HCT116 (cell line): ENCODE measurements around the gene CPEB2. TPM values are rescaled to one million over a fixed set of nuclear protein-coding genes. Genes with fewer than 3 reads are reported as not detected.

ENCODE experiments used
- ATAC-seq: fragments of 200-7000 bp; cut with Tn5 transposase; 2 replicates; pipeline ENCODE4 v1.9.1; 2020; ENCODE audit warnings: mild to moderate bottlenecking, moderate library complexity
- BruUV-seq: library from RNA; stranded (reverse); fragments of 400-500 nt; replicated peaks from 2 replicates; lab custom pipeline; 2021; lab: Mats Ljungman, UMichigan
- CTCF ChIA-PET: fragments of 300-600 bp; sonication (Branson Sonifier 250); formaldehyde crosslinking; loops from one replicate; lab custom pipeline; 2021; ENCODE audit warnings: antibody characterized with exemption; lab: Charles Lee
- POLR2A ChIA-PET: fragments of 300-600, 350-600 bp; sonication (Branson Sonifier 250); formaldehyde crosslinking; loops from one replicate; lab custom pipeline; 2021; ENCODE audit warnings: antibody characterized with exemption; lab: Charles Lee
- RAD21 ChIA-PET, 2 experiments: fragments of 300-600 bp; sonication (Branson Sonifier 250); formaldehyde crosslinking; loops; one replicate each; lab custom pipeline; 2023; ENCODE audit warnings: low total read pairs in 2 of 2; ENCODE audit not compliant: uncharacterized antibody in 2 of 2, unreplicated experiment in 2 of 2, low non-redundant PET in 1 of 2; lab: Charles Lee
- DNase-seq: peaks from one replicate; pipeline ENCODE4 v3.0.0-alpha.2; 2010; ENCODE audit warnings: low read depth, low spot score
- H2AFZ ChIP-seq: fragments of 200-600 bp; shearing (Covaris generic), sonication (generic); 2 replicates; pipeline ENCODE4 v1.6.1; 2017; ENCODE audit warnings: low read depth, mixed run types, mixed read lengths, antibody characterized with exemption, low read length; ENCODE audit not compliant: poor library complexity, severe bottlenecking
- H3K27ac ChIP-seq: 2 replicates; pipeline ENCODE4 v1.5.1; 2012; ENCODE audit warnings: low read depth, low read length
- H3K27me3 ChIP-seq: fragments of 200-600 bp; sonication (generic); 2 replicates; pipeline ENCODE4 v1.6.1; 2016; ENCODE audit warnings: mixed run types, low read length, mixed read lengths; ENCODE audit not compliant: insufficient read depth
- H3K36me3 ChIP-seq, 2 experiments: fragments of 200-500 bp in 1 of 2; fragments of 200-600 bp in 1 of 2; sonication (Bioruptor generic) in 1 of 2; sonication (generic) in 1 of 2; 2 replicates each; pipeline versions ENCODE4 v1.5.1 to v1.6.1; 2014 to 2016; ENCODE audit warnings: low read length in 2 of 2, inconsistent platforms in 1 of 2, mixed read lengths in 1 of 2, mixed run types in 1 of 2; ENCODE audit not compliant: insufficient read depth in 2 of 2, control insufficient read depth in 1 of 2
- H3K4me1 ChIP-seq, 2 experiments: fragments of 200-600 bp in 1 of 2; sonication (generic) in 1 of 2; 2 replicates each; pipeline versions ENCODE4 v1.5.1 to v1.6.1; 2012 to 2017; ENCODE audit warnings: low read length in 2 of 2, inconsistent platforms in 1 of 2, mild to moderate bottlenecking in 1 of 2, mixed read lengths in 1 of 2, mixed run types in 1 of 2, moderate library complexity in 1 of 2; ENCODE audit not compliant: insufficient read depth in 2 of 2, control insufficient read depth in 1 of 2
- H3K4me2 ChIP-seq: fragments of 200-600 bp; sonication (generic); 2 replicates; pipeline ENCODE4 v1.6.1; 2017; ENCODE audit warnings: mixed run types, low read length, mixed read lengths
- H3K4me3 ChIP-seq, 2 experiments: fragments of 200-600 bp in 1 of 2; sonication (generic) in 1 of 2; replicated peaks in 1 of 2; 2 replicates each; pipeline ENCODE4 v1.5.1; 2011 to 2016; ENCODE audit warnings: low read length in 2 of 2, control low read depth in 1 of 2, low read depth in 1 of 2, mild to moderate bottlenecking in 1 of 2, mixed read lengths in 1 of 2, mixed run types in 1 of 2
- H3K79me2 ChIP-seq: fragments of 200-600 bp; sonication (generic); 2 replicates; pipeline ENCODE4 v1.6.1; 2017; ENCODE audit warnings: mild to moderate bottlenecking, mixed run types, low read length, moderate library complexity, mixed read lengths; ENCODE audit not compliant: insufficient read depth
- H3K9ac ChIP-seq: fragments of 200-600 bp; sonication (generic); 2 replicates; pipeline ENCODE4 v1.6.1; 2016; ENCODE audit warnings: low read length, mixed read lengths
- H3K9me2 ChIP-seq: fragments of 200-600 bp; sonication (generic), shearing (Covaris generic); 2 replicates; pipeline ENCODE4 v1.6.1; 2017; ENCODE audit warnings: mixed run types, mild to moderate bottlenecking, moderate library complexity; ENCODE audit not compliant: insufficient read depth
- H3K9me3 ChIP-seq, 2 experiments: fragments of 200-500 bp in 1 of 2; fragments of 200-600 bp in 1 of 2; sonication (Bioruptor generic) in 1 of 2; sonication (generic) in 1 of 2; 2 replicates each; pipeline ENCODE4 v1.6.1; 2014 to 2017; ENCODE audit warnings: low read length in 2 of 2, mixed read lengths in 2 of 2, inconsistent platforms in 1 of 2, low read depth in 1 of 2, mild to moderate bottlenecking in 1 of 2, mixed run types in 1 of 2, moderate library complexity in 1 of 2; ENCODE audit not compliant: control insufficient read depth in 1 of 2, insufficient read depth in 1 of 2
- H4K20me1 ChIP-seq: fragments of 200-600 bp; sonication (generic), shearing (Covaris generic); 2 replicates; pipeline ENCODE4 v1.6.1; 2017; ENCODE audit warnings: mixed run types, mild to moderate bottlenecking, moderate library complexity; ENCODE audit not compliant: insufficient read depth
- ATF3 ChIP-seq: IDR thresholded peaks from 2 replicates; pipeline ENCODE4 v1.6.1; 2012
- CBX3 ChIP-seq: IDR thresholded peaks from 2 replicates; pipeline ENCODE4 v1.6.1; 2012; ENCODE audit warnings: low read depth
- CEBPB ChIP-seq: IDR thresholded peaks from 2 replicates; pipeline ENCODE4 v1.6.1; 2012; ENCODE audit warnings: low read depth
- CTCF ChIP-seq, 3 experiments: fragments of 200-600 bp in 1 of 3; sonication (generic) in 1 of 3; IDR thresholded peaks in 2 of 3; conservative IDR thresholded peaks in 1 of 3; 2 replicates each; pipeline ENCODE4 v1.5.1; 2012 to 2017; ENCODE audit warnings: low read depth in 2 of 3, low read length in 2 of 3, antibody characterized with exemption in 1 of 3, borderline replicate concordance in 1 of 3, control low read depth in 1 of 3, mild to moderate bottlenecking in 1 of 3, mixed read lengths in 1 of 3, mixed run types in 1 of 3, moderate library complexity in 1 of 3; ENCODE audit not compliant: insufficient read depth in 1 of 3
- EGR1 ChIP-seq: IDR thresholded peaks from 2 replicates; pipeline ENCODE4 v1.6.1; 2012; ENCODE audit warnings: low read depth
- ELF1 ChIP-seq: IDR thresholded peaks from 2 replicates; pipeline ENCODE4 v1.6.1; 2012; ENCODE audit warnings: low read depth, borderline replicate concordance
- EZH2 ChIP-seq: fragments of 200-600 bp; sonication (generic); IDR thresholded peaks from 2 replicates; pipeline ENCODE4 v1.6.1; 2017; ENCODE audit warnings: antibody characterized with exemption, mixed run types
- EZH2phosphoT487 ChIP-seq: fragments of 200-600 bp; IDR thresholded peaks from 2 replicates; pipeline ENCODE4 v1.6.1; 2018; ENCODE audit warnings: antibody characterized with exemption, borderline replicate concordance
- FOSL1 ChIP-seq: IDR thresholded peaks from 2 replicates; pipeline ENCODE4 v1.6.1; 2012; ENCODE audit warnings: low read depth
- MAX ChIP-seq: IDR thresholded peaks from 2 replicates; pipeline ENCODE4 v1.6.1; 2012
- RAD21 ChIP-seq: IDR thresholded peaks from 2 replicates; pipeline ENCODE4 v1.6.1; 2012; ENCODE audit warnings: low read depth, mild to moderate bottlenecking
- REST ChIP-seq: IDR thresholded peaks from 2 replicates; pipeline ENCODE4 v1.6.1; 2012; ENCODE audit warnings: low read depth
- SIN3A ChIP-seq: IDR thresholded peaks from 2 replicates; pipeline ENCODE4 v1.6.1; 2012; ENCODE audit warnings: low read depth
- SP1 ChIP-seq: IDR thresholded peaks from 2 replicates; pipeline ENCODE4 v1.6.1; 2012; ENCODE audit warnings: low read depth
- SRF ChIP-seq: IDR thresholded peaks from 2 replicates; pipeline ENCODE4 v1.6.1; 2012; ENCODE audit warnings: low read depth
- YY1 ChIP-seq: IDR thresholded peaks from 2 replicates; pipeline ENCODE4 v1.6.1; 2011; ENCODE audit warnings: low read length, low read depth, moderate library complexity, mild to moderate bottlenecking; ENCODE audit not compliant: insufficient replicate concordance; ENCODE audit errors: extremely low read depth
- ZBTB33 ChIP-seq: IDR thresholded peaks from 2 replicates; pipeline ENCODE4 v1.6.1; 2011; ENCODE audit warnings: mild to moderate bottlenecking, low read length, moderate library complexity; ENCODE audit not compliant: insufficient replicate concordance; ENCODE audit errors: extremely low read depth
- ZFX ChIP-seq: fragments of 450-650 bp; IDR thresholded peaks from 2 replicates; pipeline ENCODE4 v1.6.1; 2017
- ZNF274 ChIP-seq: fragments of 200-500 bp; sonication (Bioruptor generic); IDR thresholded peaks from 2 replicates; pipeline ENCODE4 v1.6.1; 2014; ENCODE audit warnings: mild to moderate bottlenecking, low read depth, low read length, inconsistent platforms
- intact Hi-C: fragments of 100-400 bp; cut with micrococcal nuclease; formaldehyde crosslinking; loops from 2 replicates; pipeline ENCODE4 v1.10.0; 2022
- total RNA-seq: library from RNA; stranded (reverse); gene quantifications from one replicate; pipeline ENCODE4 v1.2.1, GENCODE V29; 2021; ENCODE audit not compliant: unreplicated experiment

Gene CPEB2
- total RNA-seq, 1 experiment from 2014 or later = 1.3 TPM

- Histone ChIP-seq H3K9ac (no peak overlapping the region), H3K27ac (no peak overlapping the region), H3K27me3 (no peaks in the 10 kb centered on the region), H2AFZ (no peak overlapping the region), H3K79me2 (no peaks in the 10 kb centered on the region), H3K36me3 (no peaks in the 10 kb centered on the region), H3K9me2 (no peaks in the 10 kb centered on the region), H3K9me3 (no peaks in the 10 kb centered on the region), H3K4me3 (no peak overlapping the region), H4K20me1 (no peaks in the 10 kb centered on the region), H3K4me2 (no peak overlapping the region), H3K4me1 (no peaks in the 10 kb centered on the region)
- TF ChIP-seq MAX (no peak), EGR1 (no peak), REST (no peak), CEBPB (no peak), SRF (no peak), CTCF (IDR thresholded peaks at IDR 0.05 in 2 of 3, conservative IDR thresholded peaks at IDR 0.05 in 1 of 3; ENCODE audit: borderline replicate concordance in 1 of 3, insufficient read depth in 1 of 3, low read depth in 2 of 3, low read length in 2 of 3) (no peak), EZH2 (no peak), SP1 (no peak), CBX3 (no peak), ATF3 (no peak), RAD21 (no peak), SIN3A (no peak), ELF1 (no peak), ZBTB33 (no peak), YY1 (no peak), ZNF274 (no peak), FOSL1 (no peak), ZFX (no peak), EZH2phosphoT487 (no peak)
- DNase-seq = no peak
- ChIA-PET POLR2A (no interaction called here), RAD21 (no interaction called here), CTCF (no interaction called here)
- BruUV-seq = no TSS peak
- intact Hi-C loops = no loop called here
- ATAC-seq = no peak
Observed at GRCh38 chr4:15088394-15089035, 86.2 kb downstream of the CPEB2 start.
